NOMO-1 treated with DMSO at 0.1 percent for 48 hours (cell line): ENCODE measurements around the gene SRD5A3.

Source experiments
- DNase-seq: peaks from one replicate; lab custom pipeline; 2025; ENCODE audit not compliant: unreplicated experiment; lab: John Stamatoyannopoulos, UW

SRD5A3 gene

GRCh38 chr4:55406545-55406944 lies 60.5 kb downstream of the SRD5A3 start:
- DNase-seq, result no peak

GRCh38 chr4:55407119-55407518 lies 61.1 kb downstream of the SRD5A3 start:
- DNase-seq, result no peak

GRCh38 chr4:55407764-55408163 lies 61.7 kb downstream of the SRD5A3 start:
- DNase-seq, result no peak

GRCh38 chr4:55409468-55410171 lies 63.6 kb downstream of the SRD5A3 start:
- no peak for DNase-seq

- no peak for DNase-seq
Measured at GRCh38 chr4:55410431-55410830, 64.4 kb downstream of the SRD5A3 start.

GRCh38 chr4:55411621-55412020 lies 65.6 kb downstream of the SRD5A3 start:
- no peak for DNase-seq

- DNase-seq, result no peak
Measured at GRCh38 chr4:55416176-55416575, 70.1 kb downstream of the SRD5A3 start.
